IMR-90 (cell line): ENCODE data around the gene TSR3. TPM values are rescaled to one million over a fixed set of nuclear protein-coding genes. Genes with fewer than 3 reads are reported as not detected.

Experiments used
- ATAC-seq: fragments of 200-7000 bp; cut with Tn5 transposase; 2 replicates; pipeline ENCODE4 v1.9.1; 2020; ENCODE audit warnings: low read depth, mild to moderate bottlenecking, moderate library complexity
- BruUV-seq: library from RNA; stranded (reverse); fragments of 400-500 nt; replicated peaks from 2 replicates; lab custom pipeline; 2021; lab: Mats Ljungman, UMichigan
- CTCF ChIA-PET: fragments of 300-600 bp; formaldehyde crosslinking; extraction: SDS; loops from one replicate; lab custom pipeline; 2021; ENCODE audit warnings: antibody characterized with exemption; lab: Yijun Ruan, JAX
- POLR2A ChIA-PET: fragments of 300-600 bp; sonication (Branson Sonifier 250); formaldehyde crosslinking; loops from one replicate; lab custom pipeline; 2022; ENCODE audit warnings: antibody characterized with exemption; ENCODE audit not compliant: unreplicated experiment; lab: Charles Lee
- DNase-seq: peaks from one replicate; pipeline ENCODE4 v3.0.0; 2013
- H2AFZ ChIP-seq: replicated peaks from 2 replicates; pipeline ENCODE3; 2013; ENCODE audit warnings: low read length, mild to moderate bottlenecking; ENCODE audit not compliant: poor library complexity
- H2AK5ac ChIP-seq: 2 replicates; pipeline ENCODE4 v1.6.1; 2013; ENCODE audit warnings: low read depth, low read length, inconsistent platforms
- H2AK9ac ChIP-seq: replicated peaks from 2 replicates; pipeline ENCODE3; 2013; ENCODE audit warnings: mild to moderate bottlenecking, low read depth, low read length, moderate library complexity; ENCODE audit not compliant: poor library complexity
- H2BK120ac ChIP-seq: 2 replicates; pipeline ENCODE4 v1.6.1; 2013; ENCODE audit warnings: low read depth, low read length, inconsistent platforms
- H2BK15ac ChIP-seq: 3 replicates; pipeline ENCODE4 v1.6.1; 2013; ENCODE audit warnings: low read depth, low read length, inconsistent platforms
- H2BK20ac ChIP-seq: 2 replicates; pipeline ENCODE4 v1.6.1; 2013; ENCODE audit warnings: low read depth, mild to moderate bottlenecking, inconsistent platforms, low read length, moderate library complexity
- H2BK5ac ChIP-seq: 2 replicates; pipeline ENCODE4 v1.6.1; 2013; ENCODE audit warnings: mild to moderate bottlenecking, low read depth, low read length, inconsistent platforms; ENCODE audit not compliant: poor library complexity, severe bottlenecking
- H3K14ac ChIP-seq: replicated peaks from 2 replicates; pipeline ENCODE4 v1.6.1; 2013; ENCODE audit warnings: low read depth, low read length, inconsistent platforms
- H3K18ac ChIP-seq: 2 replicates; pipeline ENCODE4 v1.6.1; 2013; ENCODE audit warnings: low read depth, low read length, control low read depth
- H3K23ac ChIP-seq: 2 replicates; pipeline ENCODE4 v1.6.1; 2013; ENCODE audit warnings: low read depth, low read length, inconsistent platforms
- H3K27ac ChIP-seq: 2 replicates; pipeline ENCODE4 v1.5.1; 2013; ENCODE audit warnings: mild to moderate bottlenecking, control low read depth, low read length; ENCODE audit not compliant: insufficient read depth
- H3K27me3 ChIP-seq: 2 replicates; pipeline ENCODE4 v1.6.1; 2013; ENCODE audit warnings: low read length; ENCODE audit not compliant: control insufficient read depth, insufficient read depth
- H3K36me3 ChIP-seq: 2 replicates; pipeline ENCODE4 v1.6.1; 2013; ENCODE audit warnings: low read length, mixed read lengths; ENCODE audit not compliant: control insufficient read depth, insufficient read depth
- H3K4ac ChIP-seq: 2 replicates; pipeline ENCODE4 v1.6.1; 2013; ENCODE audit warnings: low read depth, low read length, inconsistent platforms
- H3K4me1 ChIP-seq: 2 replicates; pipeline ENCODE4 v1.6.1; 2013; ENCODE audit warnings: low read length, mixed read lengths; ENCODE audit not compliant: control insufficient read depth, insufficient read depth
- H3K4me2 ChIP-seq: 2 replicates; pipeline ENCODE4 v1.6.1; 2013; ENCODE audit warnings: low read depth, mild to moderate bottlenecking, control low read depth, low read length, moderate library complexity
- H3K4me3 ChIP-seq: 2 replicates; pipeline ENCODE4 v1.5.1; 2013; ENCODE audit warnings: low read depth, mild to moderate bottlenecking, control low read depth, low read length, moderate library complexity; ENCODE audit not compliant: insufficient read depth
- H3K56ac ChIP-seq: 2 replicates; pipeline ENCODE4 v1.6.1; 2013; ENCODE audit warnings: low read length, inconsistent platforms; ENCODE audit not compliant: insufficient read depth; ENCODE audit errors: extremely low read depth
- H3K79me1 ChIP-seq, 2 experiments: 2 replicates each; pipeline ENCODE4 v1.6.1; 2013; ENCODE audit warnings: low read length in 2 of 2, inconsistent platforms in 1 of 2, low read depth in 1 of 2
- H3K9ac ChIP-seq: 2 replicates; pipeline ENCODE4 v1.6.1; 2013; ENCODE audit warnings: low read depth, low read length, control low read depth
- H3K9me1 ChIP-seq: 2 replicates; pipeline ENCODE4 v1.6.1; 2013; ENCODE audit warnings: low read length, inconsistent platforms; ENCODE audit not compliant: insufficient read depth
- H3K9me3 ChIP-seq: 2 replicates; pipeline ENCODE4 v1.6.1; 2013; ENCODE audit warnings: low read length; ENCODE audit not compliant: control insufficient read depth, insufficient read depth
- H4K20me1 ChIP-seq: 2 replicates; pipeline ENCODE4 v1.6.1; 2013; ENCODE audit warnings: low read length, inconsistent platforms; ENCODE audit not compliant: insufficient read depth
- H4K5ac ChIP-seq: 2 replicates; pipeline ENCODE4 v1.6.1; 2013; ENCODE audit warnings: mild to moderate bottlenecking, low read depth, low read length, control low read depth
- H4K8ac ChIP-seq, 2 experiments: 2 replicates each; pipeline ENCODE4 v1.6.1; 2013; ENCODE audit warnings: low read depth in 2 of 2, low read length in 2 of 2, control low read depth in 1 of 2, inconsistent platforms in 1 of 2
- H4K91ac ChIP-seq: 2 replicates; pipeline ENCODE4 v1.6.1; 2013; ENCODE audit warnings: low read depth, low read length, inconsistent platforms; ENCODE audit not compliant: insufficient read depth
- CHD1 ChIP-seq: IDR thresholded peaks from 2 replicates; pipeline ENCODE4 v1.6.1; 2012; ENCODE audit warnings: low read depth, low read length, improper control_type of control experiment
- CTCF ChIP-seq: conservative IDR thresholded peaks from 2 replicates; pipeline ENCODE4 v1.5.1; 2012; ENCODE audit warnings: mild to moderate bottlenecking, low read depth, low read length, improper control_type of control experiment
- FOS ChIP-seq: fragments of 150-350 bp; IDR thresholded peaks from 2 replicates; pipeline ENCODE4 v1.6.1; 2016; ENCODE audit warnings: low read depth, low read length
- MXI1 ChIP-seq: IDR thresholded peaks from 2 replicates; pipeline ENCODE4 v1.6.1; 2012; ENCODE audit warnings: low read depth, mild to moderate bottlenecking, low read length, moderate library complexity, borderline replicate concordance
- NFE2L2 ChIP-seq: fragments of 150-350 bp; IDR thresholded peaks from 2 replicates; pipeline ENCODE4 v1.6.1; 2016; ENCODE audit warnings: low read depth, mild to moderate bottlenecking, low read length
- RAD21 ChIP-seq: IDR thresholded peaks from 2 replicates; pipeline ENCODE4 v1.6.1; 2012; ENCODE audit warnings: low read length, improper control_type of control experiment
- WGBS, 2 experiments: methylation state at CpG; one replicate each; pipeline versions ENCODE4 v1.1.5 to v1.1.7; 2013; ENCODE audit warnings: missing lambda C conversion rate in 2 of 2; ENCODE audit not compliant: insufficient read length in 1 of 2; ENCODE audit errors: extremely low coverage in 2 of 2; 5-methylcytosine and 5-hydroxymethylcytosine counted together
- dilution Hi-C: fragments of 300-500 bp; cut with HindIII; formaldehyde crosslinking; loops from one replicate; pipeline ENCODE4 v1.14.3; 2018; ENCODE audit warnings: low sequenced_read_pairs; ENCODE audit not compliant: unreplicated experiment
- in situ Hi-C: fragments of 300-500 bp; cut with MboI; formaldehyde crosslinking; loops from 3 replicates; pipeline ENCODE4 v1.14.3; 2019; ENCODE audit warnings: low sequenced_read_pairs, inconsistent platforms, mixed read lengths
- intact Hi-C: fragments of 100-400 bp; cut with micrococcal nuclease; formaldehyde crosslinking; loops from 2 replicates; pipeline ENCODE4 v1.10.0; 2022
- polyA plus RNA-seq, 3 experiments: library from polyadenylated mRNA; depleted of rRNA; stranded (reverse); fragments of >200 nt; gene quantifications; 2 replicates each; pipeline ENCODE4 v1.2.3, GENCODE V29; 2012; ENCODE audit warnings: low replicate concordance in 1 of 3
- total RNA-seq: library from RNA; depleted of rRNA; stranded (reverse); fragments of >200 nt; gene quantifications from 2 replicates; pipeline ENCODE4 v1.2.3, GENCODE V29; 2012

The TSR3 gene
- total and polyA plus RNA-seq, 2 of the 4 experiments (the other 2 are of a cell fraction), result 38.0 to 52.9 TPM

GRCh38 chr16:1314399-1315068, 37.1 kb downstream of the TSR3 start:
- peaks cover 96% of the 10 kb centered on the region for H4K20me1 ChIP-seq
- ATAC-seq (no peak), DNase-seq (no peak)
- no peak overlapping the region for H2AK9ac ChIP-seq
- ChIA-PET CTCF (no interaction called here), POLR2A (no interaction called here)
- 93% methylated on average over 16 of the region's 28 CpGs; no CpG with 5 or more reads in 1 of the 2 experiments for whole genome bisulfite sequencing, 2 experiments
- peaks cover 15% of the 10 kb centered on the region for H3K4me1 ChIP-seq
- H3K79me1 ChIP-seq, result peaks cover 7 to 48% of the 10 kb centered on the region in 2 experiments
- H2AFZ ChIP-seq, result no peak overlapping the region
- H3K4me2 ChIP-seq, result no peak overlapping the region
- H3K27ac ChIP-seq, result no peak overlapping the region
- no peak overlapping the region for H3K4me3 ChIP-seq
- H2BK20ac ChIP-seq, result no peak overlapping the region
- H3K36me3 ChIP-seq, result peaks cover 65% of the 10 kb centered on the region
- H3K9ac ChIP-seq, result no peak overlapping the region
- intact Hi-C loops (no loop called here), dilution Hi-C loops (no loop called here), in situ Hi-C loops (no loop called here)
- H2BK5ac ChIP-seq, result no peak overlapping the region
- no peak overlapping the region for H3K14ac ChIP-seq
- TF ChIP-seq CHD1 (no peak), RAD21 (no peak), MXI1 (no peak), FOS (no peak), NFE2L2 (no peak), CTCF (no peak)
- H4K5ac ChIP-seq, result no peak overlapping the region
- H3K23ac ChIP-seq, result no peak overlapping the region
- H3K27me3 ChIP-seq, result no peaks in the 10 kb centered on the region
- H3K9me3 ChIP-seq, result no peaks in the 10 kb centered on the region
- H2BK120ac ChIP-seq, result no peak overlapping the region
- no peak overlapping the region for H3K4ac ChIP-seq
- no peak overlapping the region for H3K56ac ChIP-seq
- no peak overlapping the region for H3K18ac ChIP-seq
- peaks cover 6% of the 10 kb centered on the region for H3K9me1 ChIP-seq
- no peak overlapping the region for H2BK15ac ChIP-seq
- H4K91ac ChIP-seq, result no peak overlapping the region
- no TSS peak for BruUV-seq
- H4K8ac ChIP-seq, result no peak overlapping the region
- no peak overlapping the region for H2AK5ac ChIP-seq
